OCI-M1 (cell line): Measurements from ENCODE around the gene DAZL.
"Not testable (repeated sequence)": the region's sequence is repeated elsewhere in the genome, so short reads cannot be mapped to it uniquely, and the experiment has no call there.

Experiments
- DNase-seq: peaks from one replicate; lab custom pipeline; 2025; lab: John Stamatoyannopoulos, UW

Gene DAZL, protein sequence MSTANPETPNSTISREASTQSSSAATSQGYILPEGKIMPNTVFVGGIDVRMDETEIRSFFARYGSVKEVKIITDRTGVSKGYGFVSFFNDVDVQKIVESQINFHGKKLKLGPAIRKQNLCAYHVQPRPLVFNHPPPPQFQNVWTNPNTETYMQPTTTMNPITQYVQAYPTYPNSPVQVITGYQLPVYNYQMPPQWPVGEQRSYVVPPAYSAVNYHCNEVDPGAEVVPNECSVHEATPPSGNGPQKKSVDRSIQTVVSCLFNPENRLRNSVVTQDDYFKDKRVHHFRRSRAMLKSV

DNA sequence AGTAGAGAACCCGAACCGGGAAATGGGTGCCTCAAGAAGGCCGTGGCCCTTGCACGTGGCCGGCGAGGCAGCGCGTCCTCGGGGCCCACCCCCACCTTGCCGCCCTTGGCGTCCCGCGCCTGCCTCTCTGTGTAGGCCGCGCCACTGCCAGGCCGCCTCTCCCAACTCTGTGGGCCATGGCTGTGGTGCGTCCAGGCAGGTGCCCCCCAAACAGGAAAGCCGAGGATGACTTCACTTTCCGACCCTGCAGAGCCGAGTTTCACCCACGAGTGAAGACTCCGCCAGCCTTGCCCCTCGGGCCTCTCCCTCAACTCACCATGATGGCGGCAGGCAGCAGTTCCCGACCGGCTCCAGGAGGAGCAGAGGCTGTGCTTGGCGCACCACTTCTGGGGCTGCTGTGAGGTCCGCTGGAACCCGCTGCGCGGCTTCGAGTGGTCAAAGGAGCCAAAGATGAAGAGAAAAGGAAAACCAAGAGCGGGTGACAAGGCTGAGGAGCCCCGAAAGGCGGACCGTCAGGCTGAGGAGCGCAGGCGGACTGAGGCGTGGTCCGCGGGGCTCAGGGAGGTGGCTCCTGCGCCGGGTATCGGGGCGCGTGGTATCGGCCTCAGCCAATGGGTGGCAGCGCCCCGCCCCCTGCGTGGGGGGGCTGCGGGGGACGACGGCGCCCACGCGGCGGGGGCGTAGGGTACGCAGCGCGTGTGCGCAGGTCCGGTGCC is at the start of gene DAZL:
Gene DAZL, minus strand, starts transcription at position 537 of the 716 bp plus-strand sequence. Its CDS starts 218 bp downstream, at position 319.
- DNase-seq: no peak

DNA sequence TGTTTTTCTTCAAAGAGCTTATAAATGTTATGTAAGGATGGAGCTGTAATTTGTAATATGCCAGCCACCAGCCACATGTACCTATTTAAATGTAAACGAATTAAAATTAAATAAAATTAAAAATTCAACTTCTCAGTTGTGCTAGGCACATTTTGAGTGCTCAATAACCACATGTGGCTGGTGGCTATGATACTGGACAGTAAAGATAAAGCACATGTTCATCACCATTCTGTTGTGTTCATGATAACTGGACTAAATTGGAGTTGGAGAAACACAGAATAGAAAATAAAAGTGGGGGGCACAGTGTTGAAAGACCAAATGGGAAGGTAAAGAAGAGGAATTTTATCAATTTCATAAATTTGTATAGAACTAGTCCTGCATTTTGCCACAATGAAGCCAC is 49.8 kb upstream of the DAZL start:
- peak; percentile 55 for DNase-seq

DNA sequence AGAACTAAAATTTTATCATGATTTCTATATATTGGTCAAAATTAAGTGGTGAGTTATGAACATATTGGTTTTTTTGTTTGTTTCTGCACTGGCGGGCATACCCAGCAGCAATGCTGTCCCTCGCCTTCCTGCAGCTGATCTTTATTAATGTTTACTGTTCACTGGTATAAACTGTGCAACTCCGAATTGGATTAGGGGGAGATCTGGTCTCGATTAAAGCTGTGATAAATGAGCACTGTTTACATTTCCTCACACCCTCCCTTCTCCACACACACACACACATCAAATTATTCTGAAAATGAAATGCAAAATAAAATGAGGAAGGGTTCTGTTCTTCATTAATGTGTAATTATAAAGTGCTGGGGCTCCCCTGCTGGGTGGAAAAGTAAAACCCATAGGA is 48.5 kb upstream of the DAZL start:
- no peak for DNase-seq

DNA sequence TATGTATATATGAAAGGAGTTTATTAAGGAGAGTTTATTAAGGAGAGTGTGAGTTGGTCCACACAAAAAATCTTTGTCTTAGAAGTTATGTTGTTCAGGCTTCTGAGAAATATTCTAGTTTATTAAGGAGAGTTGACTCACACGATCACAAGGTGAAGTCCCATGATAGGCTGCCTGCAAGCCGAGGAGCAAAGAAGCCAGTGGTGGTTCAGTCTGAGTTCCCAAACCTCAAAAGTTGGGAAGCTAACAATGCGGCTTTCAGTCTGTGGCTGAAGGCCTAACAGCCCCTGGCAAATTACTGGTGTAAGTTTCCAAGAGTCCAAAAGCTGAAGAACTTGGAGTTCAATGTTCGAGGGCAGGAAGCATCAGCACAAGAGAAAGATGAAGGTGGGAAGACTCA is 42.4 kb upstream of the DAZL start:
- DNase-seq: no peak

DNA sequence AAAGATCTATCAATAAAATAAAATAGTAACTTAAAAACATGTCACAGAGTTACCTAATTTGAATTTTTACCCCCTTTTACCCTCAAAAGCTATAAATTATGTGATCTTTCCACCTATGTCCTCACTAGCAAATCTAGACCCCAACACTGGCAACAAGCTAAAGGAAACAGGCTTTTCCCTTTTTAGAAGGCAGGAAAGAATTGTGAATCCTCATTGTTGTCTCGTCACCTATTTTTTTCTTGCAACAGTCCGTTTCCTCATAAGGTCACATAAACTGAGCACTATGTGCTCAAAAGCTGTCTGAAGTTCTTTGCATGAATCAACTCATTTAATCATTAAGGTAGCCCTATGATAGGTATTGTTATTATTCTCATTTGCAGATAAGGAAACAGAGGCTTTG is 34.6 kb upstream of the DAZL start:
- DNase-seq: no peak

DNA sequence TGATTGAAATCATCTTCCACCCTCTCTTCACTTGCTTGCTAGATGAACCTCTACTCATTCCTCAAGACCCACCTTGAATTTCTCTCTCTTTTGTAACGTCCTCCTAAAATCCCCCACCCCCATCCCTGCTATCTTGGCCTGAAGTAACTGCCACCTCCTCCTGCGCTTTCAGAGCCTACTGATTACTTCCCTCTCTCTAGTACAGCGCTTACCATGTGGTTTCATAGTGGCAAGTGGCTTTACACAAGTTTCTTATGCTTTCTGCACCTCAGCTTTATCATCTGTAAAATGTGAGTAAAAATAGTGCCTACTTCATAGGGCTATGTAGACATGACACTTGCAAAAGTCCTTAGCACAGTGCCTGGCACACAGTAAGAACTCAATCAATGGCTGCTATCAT is 28.7 kb upstream of the DAZL start:
- peak; percentile 36 for DNase-seq

DNA sequence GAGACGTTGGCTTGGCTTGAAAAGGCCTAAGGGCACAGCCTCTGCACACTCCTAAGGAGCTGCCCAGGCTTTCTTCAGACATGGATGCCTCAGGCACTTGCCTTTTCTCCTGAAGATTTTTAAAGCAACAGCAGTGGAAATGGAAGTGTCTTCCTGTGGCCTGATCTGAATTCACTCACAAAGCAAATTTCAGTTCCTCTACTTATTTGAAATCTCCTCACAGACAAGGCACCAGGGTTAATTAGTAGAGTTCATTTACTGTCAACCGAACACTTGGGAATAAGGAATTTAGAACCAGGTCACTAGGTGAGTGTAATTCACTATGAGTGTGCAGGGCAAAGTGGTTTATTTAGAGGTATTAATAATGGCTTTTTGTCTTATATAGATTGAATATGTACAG is 27.2 kb upstream of the DAZL start:
- DNase-seq: no peak

DNA sequence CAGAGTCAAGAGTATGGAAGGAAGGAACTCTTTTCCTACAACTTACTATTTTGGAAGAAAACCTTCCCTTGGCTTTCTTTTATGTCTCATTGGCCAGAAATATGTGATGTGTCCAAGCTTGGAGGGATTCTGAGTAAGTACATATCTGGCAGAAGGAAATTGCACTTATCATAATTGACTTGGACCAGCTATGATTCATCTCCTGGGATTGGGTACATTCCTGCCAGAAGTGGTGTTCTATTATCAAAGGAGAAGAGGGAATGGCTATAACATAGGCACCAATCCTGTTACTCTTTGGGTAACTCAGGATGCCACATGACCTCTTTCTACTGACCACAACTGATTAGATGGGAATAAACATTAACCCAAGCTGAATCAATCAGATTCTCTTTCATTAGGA is 13.5 kb upstream of the DAZL start:
- no peak for DNase-seq

DNA sequence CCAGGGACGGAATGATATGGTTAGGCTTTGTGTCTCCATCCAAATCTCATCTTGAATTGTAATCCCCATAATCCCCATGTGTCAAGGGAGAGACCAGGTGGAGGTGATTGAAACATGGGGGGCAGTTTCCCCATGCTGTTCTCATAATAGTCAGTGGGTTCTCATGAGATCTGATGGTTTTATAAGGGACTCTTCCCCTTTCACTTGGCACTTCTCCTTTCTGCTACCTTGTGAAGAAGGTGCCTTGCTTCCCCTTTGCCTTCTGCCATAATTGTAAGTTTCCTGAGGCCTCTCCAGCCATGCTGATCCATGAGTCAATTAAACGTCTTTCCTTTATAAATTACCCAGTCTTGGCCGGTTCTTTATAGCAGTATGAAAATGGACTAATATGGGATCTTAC is 11.9 kb upstream of the DAZL start:
- not testable (repeated sequence) for DNase-seq

DNA sequence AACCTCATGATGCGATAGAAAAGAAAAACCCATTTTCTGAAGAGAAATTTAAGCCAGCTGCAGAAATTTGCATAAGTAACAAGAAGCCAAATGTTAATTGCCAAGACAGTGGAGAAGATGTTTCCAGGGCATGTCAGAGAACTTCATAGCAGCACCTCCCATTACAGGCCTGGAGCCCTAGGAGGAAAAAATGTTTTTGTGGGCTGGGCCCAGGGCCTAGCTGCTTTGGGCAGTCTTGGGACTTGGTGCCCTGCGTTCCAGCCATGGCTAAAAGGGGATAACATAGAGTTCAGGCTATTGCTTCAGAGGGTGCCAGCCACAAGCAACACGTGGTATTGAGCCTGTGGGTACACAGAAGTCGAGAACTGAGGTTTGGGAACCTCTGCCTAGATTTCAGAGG is 10.9 kb upstream of the DAZL start:
- DNase-seq: no peak

DNA sequence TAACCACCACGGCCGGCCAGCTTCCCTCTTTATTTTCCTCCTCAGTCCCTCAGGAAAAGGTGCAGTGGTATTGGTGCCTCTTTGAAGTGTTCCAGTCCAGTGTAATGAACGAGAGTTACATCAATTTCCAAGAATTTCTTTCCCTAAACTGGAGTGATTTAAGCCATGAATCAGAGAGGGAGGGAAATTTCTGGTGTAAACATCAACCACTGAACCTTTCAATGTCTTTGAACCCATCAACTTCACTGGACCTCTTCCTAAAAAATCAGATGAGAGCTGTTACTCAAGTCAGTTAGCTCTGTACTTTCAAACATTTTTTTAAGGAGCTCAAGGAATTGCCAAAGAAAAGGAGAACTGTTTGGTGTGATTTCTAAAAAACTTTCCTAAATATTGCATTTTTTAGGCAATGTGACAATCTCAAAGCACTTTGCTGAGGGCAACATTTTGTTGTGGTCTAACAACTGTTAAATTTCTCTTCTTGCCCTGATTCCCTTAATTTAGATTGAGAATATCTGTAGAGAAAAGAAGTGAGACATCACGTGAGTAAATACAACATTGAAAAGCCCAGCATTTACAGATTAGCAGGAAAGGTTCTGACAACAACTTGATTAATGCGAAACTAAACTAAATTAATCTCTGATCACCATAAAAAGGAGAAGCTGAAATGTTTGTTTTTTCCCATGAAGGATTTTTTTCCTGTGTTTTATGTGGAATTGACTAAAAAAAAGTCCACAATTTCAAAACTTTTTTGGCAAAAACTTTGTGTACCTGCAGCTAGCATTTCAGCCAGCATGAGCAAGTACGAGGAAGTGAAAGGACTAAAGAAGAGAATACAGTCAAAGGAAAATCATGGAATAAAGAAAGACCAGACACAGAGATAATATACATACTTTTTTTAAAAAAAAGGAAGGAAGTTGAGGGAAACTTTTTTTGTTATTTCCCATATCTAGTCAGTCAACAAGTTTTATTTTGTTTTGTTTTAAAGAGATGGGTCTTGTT is 9.1 kb upstream of the DAZL start:
- no peak for DNase-seq

DNA sequence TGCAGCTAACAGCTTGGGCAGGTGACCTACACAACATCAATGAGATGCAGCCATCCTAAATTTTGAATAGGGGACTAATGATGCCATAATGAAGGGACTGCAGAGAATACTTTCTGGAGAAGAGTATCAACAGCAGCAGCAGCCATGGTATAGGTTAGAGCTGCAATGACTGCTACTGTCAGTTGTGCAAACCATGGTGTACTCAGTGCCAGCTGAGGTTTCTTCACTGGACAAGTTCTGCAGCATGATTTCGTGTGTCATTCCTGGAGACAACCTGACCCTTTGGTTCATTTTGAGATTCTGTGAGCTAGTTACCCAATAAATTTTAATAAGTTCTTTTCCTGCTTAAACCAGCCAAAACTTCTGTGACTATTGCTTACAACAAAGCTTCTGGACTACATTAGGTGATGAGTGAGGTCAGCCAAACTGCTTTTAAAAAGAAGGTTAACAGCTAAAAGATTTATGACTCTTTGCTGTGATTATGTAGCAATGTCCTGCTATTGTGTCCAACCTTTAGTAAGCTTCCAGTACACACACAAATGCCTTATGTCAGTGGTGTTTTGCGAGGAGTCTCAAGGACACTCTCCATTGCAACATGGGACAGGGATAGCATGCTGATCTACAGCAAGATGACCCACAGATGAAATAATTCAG is 4.8 kb upstream of the DAZL start:
- DNase-seq: no peak

DNA sequence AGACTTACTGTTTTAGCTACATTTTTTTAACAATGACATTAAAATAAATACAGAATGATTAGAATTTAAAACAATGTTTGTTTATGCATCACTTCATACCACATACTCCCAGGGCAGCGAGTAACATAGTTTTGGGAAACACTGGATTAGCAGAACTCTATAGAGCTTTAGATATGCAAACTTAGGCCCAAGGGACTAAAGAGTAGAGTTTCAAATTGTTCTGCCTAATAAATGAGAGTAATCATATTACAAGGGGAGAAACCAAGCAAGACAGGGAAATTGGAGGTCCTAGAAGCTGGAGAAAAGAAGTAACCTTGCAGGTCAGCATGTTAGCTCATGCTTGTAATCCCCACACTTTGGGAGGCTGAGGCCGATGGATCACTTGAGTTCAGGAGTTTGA is 3.6 kb upstream of the DAZL start:
- no peak for DNase-seq

DNA sequence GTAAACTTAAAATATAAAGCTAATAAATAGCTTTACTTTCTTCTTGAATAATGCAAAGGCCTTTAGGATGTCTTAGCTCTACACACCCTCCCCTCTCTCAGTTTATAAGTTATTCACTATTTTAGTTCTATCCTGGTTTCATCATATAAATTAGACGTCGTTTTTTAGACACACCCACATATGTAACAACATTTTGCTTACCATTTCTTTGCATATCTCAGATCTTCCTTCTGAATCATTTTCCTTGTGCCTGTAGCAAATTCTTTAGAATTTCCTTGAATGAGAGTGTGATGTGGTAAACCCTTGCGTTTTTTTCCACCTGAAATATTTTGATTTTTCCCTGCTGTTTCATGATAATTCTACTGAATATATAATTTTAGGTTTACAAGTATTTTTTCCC is 2.5 kb upstream of the DAZL start:
- no peak for DNase-seq

DNA sequence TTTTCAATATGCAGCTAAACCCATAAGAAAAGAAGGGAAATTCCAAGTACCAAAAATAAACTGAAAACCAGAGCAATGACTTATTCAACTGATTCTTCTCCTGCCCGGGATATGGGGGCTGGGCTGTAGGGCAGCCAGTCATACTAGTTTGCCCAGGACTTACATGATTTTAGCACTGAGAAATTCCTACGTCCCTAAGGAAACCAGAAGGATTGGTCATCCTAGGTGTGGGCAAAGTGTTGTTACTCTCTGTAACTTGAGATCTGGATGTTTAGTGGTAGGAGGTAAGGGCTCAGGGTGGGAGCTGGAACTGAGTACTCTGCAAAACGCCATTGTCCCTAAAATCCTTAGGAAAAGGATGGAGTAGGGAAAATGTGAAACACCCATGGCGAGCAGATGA is 1.2 kb upstream of the DAZL start:
- no peak for DNase-seq

DNA sequence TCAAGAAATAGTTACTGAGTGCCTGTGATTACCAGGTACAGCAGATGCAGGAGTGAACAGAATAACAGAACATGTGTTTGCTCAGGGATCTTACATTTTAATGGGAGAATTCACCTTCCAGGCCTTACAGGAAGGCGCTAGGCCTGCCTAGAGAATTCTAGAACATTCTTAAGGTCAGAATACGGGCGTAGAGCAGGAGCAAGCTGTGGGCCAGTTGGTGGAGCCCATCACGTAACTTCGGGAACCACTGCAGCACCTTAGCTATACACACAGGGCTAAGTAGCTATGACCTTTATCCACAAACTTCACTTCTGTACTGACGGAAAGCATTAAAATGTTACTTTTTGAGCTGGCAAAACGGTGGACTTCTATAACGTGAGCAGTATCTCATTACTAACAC is 743 bp upstream of the DAZL start:
- no peak for DNase-seq

DNA sequence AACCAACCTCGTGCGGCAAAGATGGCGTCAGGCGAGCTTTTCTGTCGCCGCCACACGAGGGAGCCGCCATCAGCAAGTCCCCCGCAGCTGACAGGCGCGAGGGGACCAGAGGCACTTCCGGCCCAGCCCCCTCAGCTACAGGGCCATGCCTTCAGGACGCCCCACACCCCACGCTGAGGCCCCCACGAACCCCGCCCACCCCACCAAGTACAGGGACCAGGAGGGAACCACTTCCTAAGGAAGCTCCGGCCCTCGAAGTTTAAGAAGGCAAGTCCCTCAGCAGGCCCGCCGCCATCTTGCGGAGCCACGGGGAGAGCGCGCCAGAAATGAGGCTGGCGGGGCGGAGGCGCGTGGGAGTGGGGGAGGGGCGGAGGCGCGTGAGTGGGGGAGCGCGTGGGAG is 790 bp downstream of the DAZL start:
- no peak for DNase-seq

DNA sequence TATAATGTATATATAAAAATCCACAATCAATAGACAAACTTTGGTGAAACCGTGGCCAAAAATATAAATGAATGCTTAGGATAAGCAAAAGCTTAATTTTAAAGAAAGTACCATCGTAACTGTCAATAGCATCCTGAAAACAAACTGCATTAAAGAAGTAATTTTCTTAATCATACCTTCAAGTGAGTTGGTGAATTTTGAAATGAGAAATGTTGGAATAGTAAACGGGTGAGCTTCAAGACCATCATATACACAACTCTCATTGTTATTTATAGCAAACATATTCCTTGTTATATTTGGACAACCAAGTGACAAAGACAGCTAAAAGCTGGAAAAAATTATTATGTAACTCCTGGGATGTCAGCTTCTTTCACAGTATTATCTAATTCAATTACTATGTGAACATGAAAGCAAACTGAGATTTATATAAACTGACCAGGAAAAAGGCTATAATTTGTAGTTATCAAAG is 3.7 kb downstream of the DAZL start:
- DNase-seq: no peak

DNA sequence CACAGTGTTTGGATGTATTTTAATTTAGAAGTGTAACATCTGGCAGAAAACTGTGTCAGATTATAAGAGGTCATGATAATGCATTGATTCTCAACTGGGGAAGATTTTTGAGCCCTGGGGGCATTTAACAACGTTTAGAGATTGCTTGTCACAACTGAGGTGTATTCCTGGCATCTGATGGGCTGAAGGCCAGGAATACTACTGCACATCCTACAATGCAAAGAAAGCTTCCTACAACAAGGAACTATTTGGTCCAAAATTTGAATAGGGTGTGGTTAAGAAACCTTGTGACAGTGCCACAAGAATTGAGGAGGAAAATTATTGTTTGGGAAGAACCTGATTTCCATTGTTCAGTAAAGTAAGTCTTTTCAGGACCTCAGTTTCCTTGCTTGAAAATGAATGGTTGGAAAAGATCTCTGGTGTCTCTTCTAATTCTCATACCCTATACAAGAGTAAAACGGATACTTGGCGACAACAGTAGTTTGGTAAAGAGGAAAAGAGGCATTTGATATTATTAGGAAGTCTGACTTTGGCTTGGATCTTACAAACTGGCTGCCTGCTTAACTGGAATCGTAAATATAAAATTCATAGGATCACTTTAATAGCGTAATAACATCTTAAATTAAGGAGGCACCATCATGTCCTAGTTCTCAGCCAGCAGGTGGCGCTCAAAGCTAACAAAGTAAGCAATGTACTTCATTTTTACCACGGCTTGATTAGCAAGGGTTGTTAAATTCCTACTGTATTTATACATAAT is 4.3 kb downstream of the DAZL start:
- DNase-seq: peak; percentile 84

DNA sequence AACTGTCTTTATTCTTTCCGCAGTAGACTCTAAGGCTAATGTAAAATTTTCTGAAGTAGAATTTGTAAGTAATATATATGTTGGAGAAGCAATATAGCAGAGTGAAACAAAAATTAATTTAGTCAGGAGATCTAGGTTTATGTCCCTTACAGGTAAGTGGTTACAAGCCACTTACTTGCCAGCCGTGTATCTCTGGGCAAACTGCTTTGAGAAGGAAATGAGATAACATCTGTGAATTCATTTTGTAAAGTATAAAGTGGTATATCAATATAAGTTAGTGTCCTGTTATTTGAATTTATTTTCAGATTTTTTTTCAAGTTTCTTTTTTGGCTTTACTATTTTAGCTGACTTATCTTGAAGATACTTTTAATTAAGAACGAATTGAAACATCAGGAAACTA is 5.5 kb downstream of the DAZL start:
- DNase-seq: no peak

DNA sequence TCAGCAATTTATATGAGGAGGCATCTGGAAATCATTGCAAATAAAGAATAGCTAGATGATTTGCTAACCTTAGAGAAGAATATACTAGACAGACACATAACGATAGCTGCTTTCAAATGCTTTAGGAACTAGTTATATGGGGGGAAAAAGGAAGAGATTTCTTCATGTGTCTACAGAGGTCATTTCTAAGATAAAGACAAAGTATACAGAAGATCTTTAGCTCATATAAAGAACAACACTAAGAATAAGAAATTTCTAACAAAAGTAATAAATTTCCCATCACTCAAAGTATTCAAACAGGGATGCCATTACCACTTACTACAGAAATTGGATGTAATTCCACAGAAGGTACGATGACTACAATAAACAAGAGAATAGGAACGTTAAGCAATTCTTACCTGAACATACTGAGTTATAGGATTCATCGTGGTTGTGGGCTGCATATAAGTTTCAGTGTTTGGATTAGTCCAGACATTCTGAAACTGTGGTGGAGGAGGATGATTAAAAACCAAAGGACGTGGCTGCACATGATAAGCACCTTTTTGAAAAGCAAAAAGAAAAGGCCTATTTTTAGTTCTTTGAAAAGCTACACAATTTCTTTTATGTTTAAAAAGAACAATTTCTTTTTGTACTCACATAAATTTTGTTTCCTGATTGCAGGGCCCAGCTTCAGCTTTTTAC is 8.7 kb downstream of the DAZL start:
- DNase-seq: no peak
